ENCODE results near the gene C1orf167. TPM values are rescaled to one million over a fixed set of nuclear protein-coding genes. Genes with fewer than 3 reads are reported as not detected.

The C1orf167 gene
- total and polyA plus RNA-seq, 2 of the 13 experiments (the other 11 are each of a cell fraction or from before 2014, with no cell fraction given), result not detected

DNA sequence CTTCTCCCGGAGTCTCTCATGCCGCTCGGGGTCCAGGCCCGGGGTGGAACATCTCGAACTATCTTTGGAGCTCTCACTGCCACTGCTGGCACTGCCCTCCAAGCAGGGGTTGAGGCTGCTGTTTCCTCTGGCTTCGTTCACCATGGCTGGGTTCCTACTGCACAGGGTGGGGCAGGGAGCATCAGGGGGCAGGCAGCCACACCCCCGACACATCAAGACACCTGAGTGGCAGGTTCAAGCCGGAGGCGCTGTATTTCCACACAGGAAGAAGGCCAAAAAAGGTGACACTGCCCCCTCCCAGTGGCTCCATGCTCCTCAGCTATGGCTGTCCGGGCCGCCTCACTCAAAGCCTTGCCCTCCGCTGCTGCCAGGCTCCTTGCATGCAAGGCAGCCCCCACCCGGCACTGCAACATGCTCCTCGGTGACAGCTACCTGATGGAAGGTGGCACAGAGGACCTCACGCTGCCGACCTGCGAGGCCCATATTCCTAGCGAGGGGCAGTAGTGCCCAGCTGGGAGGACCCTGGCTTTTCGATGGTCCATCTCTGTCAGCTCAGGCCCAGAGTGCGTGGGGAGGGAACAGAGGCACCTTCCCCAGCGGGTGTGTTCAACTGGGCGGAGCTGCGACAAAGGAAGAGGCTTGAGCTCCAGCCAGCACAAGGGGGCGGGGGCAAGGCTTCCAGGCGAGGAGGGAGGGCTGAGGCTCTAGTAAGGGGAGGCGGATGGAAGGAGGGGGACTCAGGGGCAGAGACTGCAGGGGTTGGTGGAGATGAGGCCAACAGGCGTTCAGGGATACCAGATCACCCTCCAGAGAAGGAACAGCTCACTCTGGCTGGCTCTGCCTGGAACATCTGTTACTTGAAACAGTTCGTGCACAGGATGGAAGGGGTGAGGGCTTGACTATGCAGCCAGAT is 41.2 kb downstream of the C1orf167 start (continued):
- TF ChIP-seq E2F1 (CRISPR knock-in tag; IDR thresholded peaks at IDR 0.05) (no peak), ZFP91 (CRISPR knock-in tag; IDR thresholded peaks at IDR 0.05; ENCODE audit: borderline replicate concordance) (peak; percentile 79; the same call in 1 of the 2 replicates), TAF1 (CRISPR knock-in tag; IDR thresholded peaks at IDR 0.05) (peak; percentile 16; the same call in 1 of the 2 replicates), ZSCAN25 (CRISPR knock-in tag; IDR thresholded peaks at IDR 0.05) (peak; percentile 91), ZNF644 (CRISPR knock-in tag; IDR thresholded peaks at IDR 0.05; ENCODE audit: low read depth) (no peak), HOXA3 (CRISPR knock-in tag; IDR thresholded peaks at IDR 0.05) (peak; percentile 1; the same call in 1 of the 2 replicates), TCF12 (IDR thresholded peaks at IDR 0.05) (no peak), TCF12 (CRISPR knock-in tag; IDR thresholded peaks at IDR 0.05) (no peak), NFE2L1 (CRISPR knock-in tag; IDR thresholded peaks at IDR 0.05; ENCODE audit: borderline replicate concordance) (peak; percentile 27; the same call in 1 of the 2 replicates), KDM6A (CRISPR knock-in tag; IDR thresholded peaks at IDR 0.05; ENCODE audit: low read depth) (0 out of 2 replicates have a peak, but pooled peaks have one; percentile 14), ZNF879 (CRISPR knock-in tag; IDR thresholded peaks at IDR 0.05) (no peak), ZMAT3 (CRISPR knock-in tag; conservative IDR thresholded peaks at IDR 0.05) (no peak), ZNF484 (CRISPR knock-in tag; IDR thresholded peaks at IDR 0.05; ENCODE audit: borderline replicate concordance, low read depth) (no peak), GABPA (IDR thresholded peaks at IDR 0.05; ENCODE audit: low read depth, low read length) (peak; percentile 13; the same call in 1 of the 2 replicates), GABPA (CRISPR knock-in tag; IDR thresholded peaks at IDR 0.05; ENCODE audit: low read depth) (0 out of 2 replicates have a peak, but pooled peaks have one; percentile 41), ZNF788 (CRISPR knock-in tag; IDR thresholded peaks at IDR 0.05; ENCODE audit: borderline replicate concordance) (no peak), AGO1 (IDR thresholded peaks at IDR 0.05; ENCODE audit: low read depth, low read length, poor library complexity, severe bottlenecking) (peak; percentile 83), ZBTB25 (CRISPR knock-in tag; IDR thresholded peaks at IDR 0.05) (no peak), ZNF263 (CRISPR knock-in tag; IDR thresholded peaks at IDR 0.05) (0 out of 2 replicates have a peak, but pooled peaks have one; percentile 5), CENPT (CRISPR knock-in tag; IDR thresholded peaks at IDR 0.05; ENCODE audit: low read depth) (no peak), HNRNPL (IDR thresholded peaks at IDR 0.05; ENCODE audit: low read depth, low read length) (0 out of 2 replicates have a peak, but pooled peaks have one; percentile 33)
- TF ChIP-seq, protein P1, sequence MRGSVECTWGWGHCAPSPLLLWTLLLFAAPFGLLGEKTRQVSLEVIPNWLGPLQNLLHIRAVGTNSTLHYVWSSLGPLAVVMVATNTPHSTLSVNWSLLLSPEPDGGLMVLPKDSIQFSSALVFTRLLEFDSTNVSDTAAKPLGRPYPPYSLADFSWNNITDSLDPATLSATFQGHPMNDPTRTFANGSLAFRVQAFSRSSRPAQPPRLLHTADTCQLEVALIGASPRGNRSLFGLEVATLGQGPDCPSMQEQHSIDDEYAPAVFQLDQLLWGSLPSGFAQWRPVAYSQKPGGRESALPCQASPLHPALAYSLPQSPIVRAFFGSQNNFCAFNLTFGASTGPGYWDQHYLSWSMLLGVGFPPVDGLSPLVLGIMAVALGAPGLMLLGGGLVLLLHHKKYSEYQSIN (CRISPR knock-in tag; IDR thresholded peaks at IDR 0.05; ENCODE audit: borderline replicate concordance), result no peak
- TF ChIP-seq, protein P2, sequence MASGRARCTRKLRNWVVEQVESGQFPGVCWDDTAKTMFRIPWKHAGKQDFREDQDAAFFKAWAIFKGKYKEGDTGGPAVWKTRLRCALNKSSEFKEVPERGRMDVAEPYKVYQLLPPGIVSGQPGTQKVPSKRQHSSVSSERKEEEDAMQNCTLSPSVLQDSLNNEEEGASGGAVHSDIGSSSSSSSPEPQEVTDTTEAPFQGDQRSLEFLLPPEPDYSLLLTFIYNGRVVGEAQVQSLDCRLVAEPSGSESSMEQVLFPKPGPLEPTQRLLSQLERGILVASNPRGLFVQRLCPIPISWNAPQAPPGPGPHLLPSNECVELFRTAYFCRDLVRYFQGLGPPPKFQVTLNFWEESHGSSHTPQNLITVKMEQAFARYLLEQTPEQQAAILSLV (CRISPR knock-in tag; IDR thresholded peaks at IDR 0.05; ENCODE audit: borderline replicate concordance), result 0 out of 2 replicates have a peak, but pooled peaks have one; percentile 30

Data from HepG2 (cell line).